GM18519 (cell line): ENCODE measurements around the gene SLC2A14.
"Not testable (repeated sequence)": the region's sequence is repeated elsewhere in the genome, so short reads cannot be mapped to it uniquely, and the experiment has no call there.

Experiments
- ATAC-seq: cut with Tn5 transposase; IDR thresholded peaks from one replicate; pipeline ENCODE4 v1.9.1; 2021; ENCODE audit warnings: mild to moderate bottlenecking, moderate library complexity; ENCODE audit not compliant: unreplicated experiment, low FRiP score

The SLC2A14 gene

GRCh38 chr12:7835766-7836165 lies 36.9 kb downstream of the SLC2A14 start:
- no peak for ATAC-seq

DNA sequence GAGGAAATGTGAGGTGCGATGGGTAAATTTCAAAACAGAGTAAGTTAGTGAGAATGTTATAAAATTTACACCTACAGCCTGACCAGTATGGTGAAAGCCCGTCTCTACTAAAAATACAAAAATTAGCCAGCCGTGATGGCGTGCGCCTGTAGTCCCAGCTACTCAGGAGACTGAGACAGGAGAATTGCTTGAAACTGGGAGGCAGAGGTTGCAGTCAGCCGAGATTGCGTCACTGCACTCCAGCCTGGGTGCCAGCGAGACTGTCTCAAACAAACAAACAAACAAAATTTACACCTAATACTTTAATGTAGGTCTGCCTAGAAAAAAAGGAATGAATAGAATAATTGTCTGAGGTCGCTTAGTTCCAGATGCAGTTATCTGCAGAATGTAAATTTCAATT lies 37.6 kb downstream of the SLC2A14 start:
- no peak for ATAC-seq

- no peak for ATAC-seq
Observed at GRCh38 chr12:7834701-7835100, 38.0 kb downstream of the SLC2A14 start.

GRCh38 chr12:7833831-7834230 lies 38.9 kb downstream of the SLC2A14 start:
- no peak for ATAC-seq

DNA sequence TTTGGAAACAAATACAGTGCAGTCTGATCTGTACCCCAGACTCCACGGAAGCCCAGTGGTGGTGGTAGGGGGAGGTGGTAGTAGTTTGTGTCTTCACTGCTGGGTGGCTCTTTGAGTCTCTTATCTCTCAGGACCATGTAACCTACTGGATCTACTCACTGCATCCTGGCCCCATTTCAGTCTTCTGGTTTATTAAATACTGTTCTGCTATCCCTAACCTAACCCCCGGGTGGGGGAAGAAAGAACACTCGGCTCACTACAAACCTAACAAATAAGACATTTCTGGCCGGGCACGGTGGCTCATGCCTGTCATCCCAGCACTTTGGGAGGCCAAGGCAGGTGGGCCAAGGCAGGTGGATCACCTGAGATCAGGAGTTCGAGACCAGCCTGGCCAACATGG lies 39.5 kb downstream of the SLC2A14 start:
- ATAC-seq = not testable (repeated sequence)

- ATAC-seq = no peak
Observed at GRCh38 chr12:7832059-7832696, 40.5 kb downstream of the SLC2A14 start.

GRCh38 chr12:7829737-7830136 lies 43.0 kb downstream of the SLC2A14 start:
- ATAC-seq = not testable (repeated sequence)

- ATAC-seq = not testable (repeated sequence)
Observed at GRCh38 chr12:7825754-7826153, 47.0 kb downstream of the SLC2A14 start.

DNA sequence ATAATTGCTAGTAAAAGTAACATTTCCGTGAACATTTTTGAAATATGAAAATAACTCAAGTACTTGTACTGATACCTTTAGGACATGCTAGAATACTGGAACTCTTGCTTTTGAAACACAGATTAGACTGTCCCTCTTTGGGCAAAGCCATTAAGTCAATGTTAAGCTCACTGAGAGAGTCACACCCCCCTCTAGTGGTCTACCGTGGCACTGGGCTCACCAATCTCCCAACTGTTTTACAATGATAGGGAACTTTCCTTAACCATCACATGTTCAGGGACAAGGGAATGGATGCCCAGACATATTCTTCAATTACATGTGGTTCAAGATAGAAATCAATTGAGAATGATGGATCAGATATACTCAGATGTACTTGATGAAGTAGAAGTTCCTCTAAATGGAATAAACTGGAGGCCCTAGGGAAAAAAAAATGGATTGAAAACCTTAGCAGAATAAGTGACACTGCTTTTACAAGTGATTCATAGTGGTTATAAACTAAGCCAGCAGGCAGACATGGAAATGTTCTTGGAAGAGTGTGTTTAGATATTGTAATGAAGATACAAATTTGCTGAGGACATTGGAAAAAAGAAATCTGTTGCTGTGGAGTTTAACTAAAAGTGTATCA lies 65.7 kb downstream of the SLC2A14 start:
- ATAC-seq = no peak

- not testable (repeated sequence) for ATAC-seq
Observed at GRCh38 chr12:7806319-7806718, 66.4 kb downstream of the SLC2A14 start.

DNA sequence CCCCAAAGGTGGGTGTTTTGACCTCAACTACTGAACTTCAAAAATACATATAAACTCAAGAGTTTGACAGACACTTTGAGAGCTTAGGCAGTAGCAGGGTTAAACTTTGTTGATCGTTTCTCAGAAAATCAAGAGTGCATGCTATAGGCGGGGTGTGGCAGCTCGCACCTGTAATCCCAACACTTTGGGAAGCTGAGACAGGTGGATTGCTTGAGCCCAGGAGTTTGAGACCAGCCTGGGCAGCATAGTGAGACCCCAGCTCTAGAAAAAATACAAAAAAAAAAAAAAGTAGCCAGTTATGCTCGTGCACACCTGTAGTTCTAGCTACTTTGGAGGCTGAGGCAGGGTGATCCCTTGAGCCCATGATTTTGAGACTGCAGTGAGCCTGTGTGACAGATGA lies 71.3 kb downstream of the SLC2A14 start:
- no peak for ATAC-seq

DNA sequence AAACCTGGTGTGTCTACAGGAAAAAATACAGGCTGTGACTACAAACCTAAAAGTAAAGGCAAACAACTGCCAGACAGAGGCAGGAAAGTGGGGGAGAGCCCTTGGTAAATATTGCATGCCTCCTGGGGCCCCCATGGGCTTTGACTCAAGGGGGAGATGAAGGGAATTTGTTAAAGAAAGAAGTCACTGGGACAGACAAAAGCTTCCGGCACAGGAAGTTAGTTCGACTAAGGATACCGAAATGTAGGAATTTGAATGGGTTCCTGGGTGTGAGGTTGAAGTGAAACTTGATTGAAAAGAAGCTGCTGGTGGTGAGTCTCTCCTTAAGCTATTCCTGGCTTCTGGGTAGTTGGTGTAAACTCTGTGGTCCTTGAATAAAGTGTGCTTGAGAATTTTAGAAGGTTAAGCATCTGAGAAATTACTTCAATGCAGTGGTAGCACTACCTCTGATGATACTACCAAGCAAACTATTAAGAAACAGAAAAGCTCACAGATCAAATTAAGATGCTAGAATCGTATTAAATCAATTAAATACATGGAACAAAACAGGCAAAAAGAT lies 73.9 kb downstream of the SLC2A14 start:
- ATAC-seq = not testable (repeated sequence)

- ATAC-seq = no peak
Observed at GRCh38 chr12:7797698-7798398, 74.9 kb downstream of the SLC2A14 start.

DNA sequence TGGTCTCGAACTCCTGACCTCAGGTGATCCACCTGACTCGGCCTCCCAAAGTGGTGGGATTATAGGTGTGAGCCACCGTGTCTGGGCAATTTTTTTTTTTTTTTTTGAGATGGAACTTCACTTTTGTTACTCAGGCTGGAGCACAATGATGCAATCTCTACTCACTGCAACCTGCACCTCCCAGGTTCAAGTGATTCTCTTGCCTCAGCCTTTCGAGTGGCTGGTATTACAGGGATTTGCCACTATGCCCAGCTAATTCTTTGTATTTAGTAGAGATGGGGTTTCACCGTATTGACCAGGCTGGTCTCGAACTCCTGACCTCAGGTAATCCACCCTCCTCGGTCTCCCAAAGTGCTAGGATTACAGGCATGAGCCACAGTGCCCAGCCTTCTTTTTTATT lies 75.4 kb downstream of the SLC2A14 start:
- not testable (repeated sequence) for ATAC-seq

GRCh38 chr12:7793211-7793610 lies 79.5 kb downstream of the SLC2A14 start:
- no peak for ATAC-seq

- ATAC-seq = not testable (repeated sequence)
Observed at GRCh38 chr12:7788884-7789528, 83.7 kb downstream of the SLC2A14 start, which contains the start of gene NANOG. Gene NANOG, plus strand, starts transcription at chr12:7789402. Its CDS starts 213 bp downstream, at chr12:7789615.

DNA sequence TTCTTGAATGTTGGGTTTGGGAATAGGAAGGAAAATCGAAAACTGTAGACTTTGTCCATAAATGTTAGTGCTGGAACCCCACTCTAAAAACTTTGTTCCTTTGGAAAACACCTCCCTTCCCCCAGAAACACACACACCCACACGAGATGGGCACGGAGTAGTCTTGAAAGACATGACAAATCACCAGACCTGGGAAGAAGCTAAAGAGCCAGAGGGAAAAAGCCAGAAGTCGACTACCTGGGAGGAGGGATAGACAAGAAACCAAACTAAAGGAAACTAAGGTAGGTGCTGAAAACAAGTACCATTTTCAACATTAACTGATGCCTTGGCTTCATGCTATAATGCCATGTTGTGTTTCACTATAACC lies 84.4 kb downstream of the SLC2A14 start:
- ATAC-seq = no peak

DNA sequence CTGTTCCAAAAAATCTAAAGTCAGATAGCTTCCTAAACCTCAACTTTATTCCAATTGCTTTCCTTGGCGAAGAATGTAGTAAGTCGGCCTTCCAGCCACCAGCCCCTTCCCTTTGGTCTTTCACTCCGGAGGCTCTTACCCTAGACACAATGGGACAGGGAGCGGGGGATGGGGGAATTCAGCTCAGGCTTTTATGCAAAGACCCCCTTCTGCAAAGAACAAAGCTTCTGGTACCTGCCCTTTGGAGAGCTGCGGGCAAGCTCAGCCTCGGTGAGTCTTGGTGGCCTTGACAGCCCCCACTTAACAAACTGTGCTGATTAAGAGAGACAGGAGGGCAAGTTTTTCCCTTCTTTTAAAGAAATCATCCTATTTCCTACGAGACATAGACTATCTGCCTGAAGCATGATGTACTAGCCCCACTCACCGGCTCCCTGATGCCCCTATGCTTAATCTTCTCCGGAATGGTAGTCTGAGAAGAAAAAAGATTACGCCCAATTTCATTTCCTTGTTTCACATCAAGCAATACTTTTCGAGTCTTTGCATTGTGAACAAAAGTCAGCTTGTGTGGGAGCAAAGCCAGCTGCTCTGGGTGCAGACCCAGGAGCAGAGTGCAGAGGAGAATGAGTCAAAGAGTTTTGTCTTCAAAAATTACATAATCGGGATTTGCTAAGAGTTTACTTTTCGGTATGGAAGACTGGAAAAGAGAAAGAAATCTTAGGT lies 85.0 kb downstream of the SLC2A14 start:
- ATAC-seq = no peak

- ATAC-seq = no peak
Observed at GRCh38 chr12:7784701-7785100, 88.0 kb downstream of the SLC2A14 start.

GRCh38 chr12:7783433-7783832 lies 89.3 kb downstream of the SLC2A14 start:
- ATAC-seq = not testable (repeated sequence)
